GM03348 (cell line): ENCODE measurements around the gene RNU7-1.
A peak's percentile ranks its signal among the peaks of the same experiment; 100 is the strongest.

Source experiments
- DNase-seq: peaks from one replicate; pipeline ENCODE4 v3.0.0; 2012; ENCODE audit warnings: low spot score

The RNU7-1 gene

DNA sequence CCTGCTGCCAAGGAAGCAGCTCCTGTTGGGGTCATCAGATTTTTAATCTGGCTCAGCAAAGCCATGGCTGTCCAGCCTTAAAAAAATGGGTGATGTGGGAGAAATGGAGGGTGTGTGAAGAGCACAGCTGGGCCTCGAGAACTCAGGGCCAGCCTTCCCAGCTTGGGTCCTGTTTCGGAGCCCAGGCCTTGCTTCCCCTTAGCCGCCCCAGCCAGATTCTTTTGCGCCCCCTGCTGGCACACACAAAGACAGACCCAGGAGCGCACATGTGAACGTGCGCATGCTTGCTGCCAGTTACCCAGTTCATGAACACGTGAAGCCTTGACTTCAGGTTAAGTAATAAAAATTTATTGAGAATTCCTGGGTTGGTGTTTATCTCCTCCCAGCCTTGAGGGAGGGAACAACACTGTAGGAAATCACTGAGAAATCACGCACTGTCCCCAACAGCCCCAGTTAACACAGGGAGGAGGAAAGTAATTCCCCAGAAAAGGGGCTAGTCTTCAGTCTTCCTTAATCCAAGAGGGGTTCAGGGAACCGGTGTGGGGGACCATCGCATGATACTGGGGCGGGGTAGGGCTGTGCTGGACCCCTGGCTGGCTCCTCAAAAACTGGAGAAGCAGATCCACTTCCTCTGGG lies 21.5 kb downstream of the RNU7-1 start:
- DNase-seq: peak; percentile 90

DNA sequence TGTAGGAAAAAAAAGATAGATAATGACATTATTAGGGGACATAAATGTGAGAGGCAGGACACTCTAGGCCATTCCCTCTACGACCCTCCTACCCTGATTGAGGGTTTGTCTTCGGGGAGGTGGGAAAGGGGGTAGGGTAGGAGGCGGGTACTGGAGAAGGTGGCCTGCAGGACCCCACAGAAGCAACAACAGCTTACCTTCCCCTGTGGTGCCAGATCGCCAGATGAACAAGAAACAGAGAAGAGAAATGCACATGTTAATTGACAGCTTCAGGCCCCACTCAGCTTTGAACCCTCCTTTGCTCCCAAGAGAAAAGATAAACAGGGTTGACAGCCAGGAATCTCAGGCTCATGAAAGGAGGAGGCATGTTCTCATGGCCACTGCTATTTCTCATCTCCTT lies 22.1 kb downstream of the RNU7-1 start:
- no peak for DNase-seq

DNA sequence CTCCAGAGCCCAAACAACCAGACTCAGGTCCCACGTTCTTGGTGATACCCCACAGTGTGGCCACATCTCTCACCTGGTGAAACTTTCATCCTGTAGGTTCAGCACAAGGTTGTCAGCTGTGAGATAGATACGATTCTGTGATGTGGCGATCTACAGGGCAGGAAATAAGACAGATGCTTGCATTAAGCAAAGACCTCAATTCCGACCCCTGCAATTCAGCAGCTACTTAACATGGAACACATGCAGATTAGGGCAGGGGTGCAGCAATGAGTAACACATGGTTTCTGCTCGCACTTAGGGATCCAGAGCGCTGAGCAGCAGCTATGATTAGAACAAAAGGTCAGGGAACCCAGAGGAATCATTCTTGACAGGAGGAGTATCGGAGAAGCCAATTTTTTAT lies 22.7 kb downstream of the RNU7-1 start:
- DNase-seq: no peak

DNA sequence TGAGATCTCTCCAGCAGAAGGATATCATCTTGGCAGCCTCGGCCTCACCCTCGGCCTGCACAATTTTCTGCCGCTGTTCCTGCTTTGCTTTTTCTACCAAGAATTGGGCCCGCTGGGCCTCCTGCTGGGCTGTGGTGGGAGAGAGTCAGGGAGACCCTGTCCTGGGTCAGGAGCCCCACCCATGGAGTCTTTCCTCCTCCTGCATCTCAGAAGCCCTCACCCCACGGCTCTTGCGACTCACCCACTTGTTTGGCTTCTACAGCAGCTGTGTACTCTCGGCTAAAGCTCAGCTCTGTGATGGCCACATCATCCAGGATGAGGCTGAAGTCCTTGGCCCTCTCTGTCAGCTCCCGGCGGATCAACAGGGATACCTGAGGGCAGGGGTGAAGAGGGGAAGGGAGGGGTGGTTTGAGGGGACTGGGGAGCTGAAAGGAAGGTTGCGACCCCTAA lies 24.1 kb downstream of the RNU7-1 start:
- DNase-seq: no peak

DNA sequence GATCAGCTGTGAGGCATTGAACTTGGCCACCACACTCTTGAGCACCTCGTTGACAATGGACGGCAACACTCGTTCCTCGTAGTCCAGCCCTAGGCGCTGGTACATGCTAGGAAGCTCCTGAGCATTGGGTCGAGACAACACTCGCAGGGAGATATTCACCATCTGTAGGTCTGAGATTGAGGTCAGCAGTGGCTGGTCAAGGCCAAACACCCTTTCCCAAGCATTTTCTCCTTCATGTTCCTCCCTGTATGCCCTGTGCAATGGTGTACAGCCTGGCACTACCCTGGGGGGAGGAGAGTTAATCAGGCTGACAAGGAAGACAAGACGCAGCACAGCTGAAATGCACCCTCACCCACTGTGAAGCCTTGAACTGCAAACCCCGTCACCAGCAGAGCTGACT lies 24.8 kb downstream of the RNU7-1 start:
- DNase-seq: no peak

DNA sequence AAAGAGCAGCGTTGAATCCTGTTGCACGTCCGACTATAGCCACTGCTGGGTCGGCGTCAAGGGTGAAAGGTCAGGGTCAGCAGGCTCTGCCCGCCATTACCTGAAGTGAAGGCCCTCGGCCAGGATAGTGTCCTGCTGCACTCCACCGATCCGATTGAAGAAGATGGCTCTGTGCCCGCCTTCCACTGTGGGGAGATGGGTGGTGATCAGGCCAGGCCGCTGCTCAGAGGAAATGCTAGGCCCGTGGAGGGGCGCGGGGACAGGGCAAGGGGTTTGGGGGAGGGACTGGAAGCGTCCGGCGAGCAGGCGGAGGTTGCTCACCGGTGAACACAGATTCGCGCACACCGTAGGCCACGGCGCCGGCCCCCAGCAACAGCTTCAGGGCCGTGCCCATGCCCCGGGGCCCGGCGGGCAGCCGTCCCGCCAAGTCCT lies 26.5 kb downstream of the RNU7-1 start:
- DNase-seq: peak; percentile 28

DNA sequence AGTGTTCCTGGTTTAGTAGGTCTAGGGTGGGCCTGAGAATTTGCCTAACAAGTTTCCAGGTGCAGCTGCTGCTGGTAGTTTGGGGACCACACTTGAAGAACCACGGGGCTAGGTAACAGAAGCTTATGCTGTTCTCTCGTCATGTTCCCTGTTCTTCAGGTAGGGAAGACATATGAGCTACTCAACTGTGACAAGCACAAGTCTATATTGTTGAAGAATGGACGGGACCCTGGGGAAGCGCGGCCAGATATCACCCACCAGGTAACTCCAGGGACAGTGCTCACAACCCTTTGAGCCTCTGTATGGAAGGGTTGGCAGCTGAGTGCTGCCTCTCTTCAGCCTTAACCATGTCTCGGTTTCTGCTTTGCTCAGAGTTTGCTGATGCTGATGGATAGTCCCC lies 30.6 kb downstream of the RNU7-1 start:
- no peak for DNase-seq

DNA sequence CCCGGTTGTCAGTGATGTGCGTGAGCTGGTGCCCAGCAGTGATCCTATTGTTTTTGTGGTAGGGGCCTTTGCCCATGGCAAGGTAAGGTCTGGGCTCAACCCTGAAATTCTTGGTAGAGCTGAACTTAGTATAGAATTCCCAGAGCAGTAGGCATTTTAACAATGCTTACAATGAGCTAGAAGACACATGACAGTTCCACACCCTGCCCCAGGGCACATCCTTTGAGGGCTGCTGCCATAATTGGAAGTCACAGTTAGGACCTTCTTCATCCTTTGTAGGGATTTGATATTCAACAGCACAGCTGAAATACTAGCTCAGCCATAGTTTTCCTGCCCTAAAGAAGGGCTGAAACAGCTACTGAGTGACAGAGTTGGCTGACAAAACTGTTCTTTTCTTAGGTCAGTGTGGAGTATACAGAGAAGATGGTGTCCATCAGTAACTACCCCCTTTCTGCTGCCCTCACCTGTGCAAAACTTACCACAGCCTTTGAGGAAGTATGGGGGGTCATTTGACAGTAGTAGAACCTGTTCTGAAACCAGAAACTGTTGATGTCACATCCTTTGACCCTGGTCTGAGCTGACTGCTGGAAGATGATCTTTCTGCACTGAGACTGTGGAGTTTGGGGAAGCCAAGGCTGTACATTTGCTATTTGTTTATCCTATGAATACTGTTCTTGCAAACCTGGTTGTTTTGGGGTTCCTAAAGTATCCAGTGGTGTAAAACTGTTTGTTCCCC lies 31.8 kb downstream of the RNU7-1 start:
- no peak for DNase-seq

DNA sequence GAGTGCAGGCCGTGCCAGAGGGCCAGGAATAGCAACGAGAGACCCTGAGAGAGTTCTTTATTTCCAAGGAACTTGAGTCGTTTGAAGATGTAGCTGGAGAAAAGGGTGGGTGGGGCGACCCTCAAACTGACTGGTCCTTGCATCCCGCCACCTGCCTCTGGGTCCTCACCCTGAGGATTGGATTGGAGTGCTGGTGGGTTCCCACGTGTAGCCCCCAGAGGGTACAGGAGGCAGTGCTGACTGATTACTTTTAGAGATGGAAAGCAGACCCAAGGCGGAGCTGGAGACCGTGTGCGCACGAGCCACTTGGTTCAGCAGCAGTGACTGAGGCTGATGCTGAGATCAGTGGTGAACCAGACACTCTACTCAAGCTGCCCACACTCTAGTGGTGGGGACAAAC lies 34.0 kb downstream of the RNU7-1 start:
- DNase-seq: no peak

DNA sequence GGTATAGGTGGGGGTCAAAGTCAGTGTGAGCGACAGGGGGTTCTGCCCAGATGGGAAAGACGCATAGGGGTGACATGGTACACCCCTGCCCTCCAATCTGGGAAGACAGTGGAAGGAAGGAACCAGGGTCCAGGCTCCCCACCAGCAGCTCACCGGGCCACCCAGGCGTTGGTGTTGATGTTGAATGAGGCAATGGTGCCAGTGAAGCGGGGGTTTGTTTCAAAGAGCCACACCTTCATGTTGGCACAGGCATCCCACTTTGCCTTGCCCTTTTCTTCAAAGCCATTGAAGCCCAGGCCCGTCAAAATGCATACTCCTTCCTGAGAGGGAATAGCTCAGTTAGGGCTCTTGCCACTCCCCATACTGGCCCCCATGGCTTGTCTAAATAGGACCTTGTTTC lies 34.6 kb downstream of the RNU7-1 start:
- no peak for DNase-seq

DNA sequence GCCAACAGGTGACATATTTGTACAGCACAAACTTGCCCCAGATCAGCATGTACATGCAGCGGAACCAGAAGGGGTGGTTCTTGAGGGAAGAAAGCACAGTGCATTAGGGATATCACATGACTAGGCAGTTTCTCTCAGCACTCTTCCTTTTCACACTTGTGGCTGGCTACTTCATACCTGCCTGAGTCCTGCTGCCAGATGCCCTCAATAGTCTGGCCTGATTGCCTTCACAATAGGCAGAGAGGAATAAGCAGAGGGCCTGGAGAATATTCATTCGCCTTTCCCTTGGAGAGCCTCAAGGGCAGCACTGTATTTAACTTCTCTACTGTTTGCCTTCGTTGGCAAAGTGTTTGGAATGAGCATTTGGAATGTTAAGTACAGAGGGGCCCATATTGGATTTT lies 35.0 kb downstream of the RNU7-1 start:
- DNase-seq: no peak

DNA sequence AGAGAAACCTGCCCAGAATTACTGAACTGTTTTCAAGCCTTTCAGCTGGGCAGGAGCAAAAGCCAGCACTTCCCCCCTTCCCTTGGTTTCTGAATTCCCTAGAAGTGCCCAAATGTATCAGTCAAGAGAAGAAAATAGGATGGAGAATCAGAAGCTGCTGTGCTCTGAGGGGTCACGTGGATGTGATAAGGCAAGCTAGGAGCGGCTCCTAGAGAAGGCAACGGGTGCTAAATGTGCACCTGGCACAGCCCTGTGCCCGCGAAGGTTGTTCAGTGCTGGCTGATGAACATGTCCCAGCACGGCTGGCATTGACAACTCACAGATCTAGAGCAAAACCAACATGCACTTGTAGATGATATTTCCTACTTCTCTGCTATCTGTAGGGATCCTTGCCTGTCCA lies 35.4 kb downstream of the RNU7-1 start:
- DNase-seq: no peak

DNA sequence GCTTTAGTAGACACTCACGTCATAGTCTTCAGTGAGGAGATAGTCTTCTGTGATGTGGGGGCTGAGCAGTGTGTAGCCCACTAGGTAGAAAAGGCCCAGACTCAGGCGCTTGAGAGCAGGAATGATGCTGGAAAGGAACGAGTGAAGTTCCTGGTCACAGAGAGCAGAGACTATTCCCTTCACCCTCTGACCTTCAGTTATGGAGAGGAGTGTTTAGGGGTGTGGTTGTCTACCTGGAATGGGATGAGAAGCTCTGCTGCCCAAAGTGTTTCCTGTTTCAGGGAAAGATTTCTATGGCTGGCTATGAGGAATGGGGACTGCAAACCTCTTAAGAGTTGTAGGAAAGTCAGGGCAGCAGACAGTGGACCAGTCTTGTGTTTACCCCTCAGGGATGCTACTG lies 35.8 kb downstream of the RNU7-1 start:
- DNase-seq: no peak

DNA sequence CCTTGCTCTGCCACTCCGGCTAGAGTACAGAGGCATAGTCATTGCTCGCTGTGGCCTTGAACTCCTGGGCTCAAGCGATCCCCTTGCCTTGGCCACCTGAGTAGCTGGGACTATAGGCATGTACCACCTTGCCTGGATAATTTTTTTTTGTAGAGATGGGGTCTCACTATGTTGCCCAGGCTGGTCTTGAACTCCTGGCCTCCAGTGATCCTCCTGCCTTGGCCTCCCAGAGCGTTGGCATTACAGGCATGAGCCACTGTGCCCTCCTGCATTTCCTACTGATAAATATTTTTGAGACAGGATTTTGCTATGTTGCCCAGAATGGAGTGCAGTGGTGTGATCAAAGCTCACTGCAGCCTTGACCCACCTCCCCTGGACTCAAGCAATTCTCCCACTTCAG lies 36.5 kb downstream of the RNU7-1 start:
- DNase-seq: no peak

DNA sequence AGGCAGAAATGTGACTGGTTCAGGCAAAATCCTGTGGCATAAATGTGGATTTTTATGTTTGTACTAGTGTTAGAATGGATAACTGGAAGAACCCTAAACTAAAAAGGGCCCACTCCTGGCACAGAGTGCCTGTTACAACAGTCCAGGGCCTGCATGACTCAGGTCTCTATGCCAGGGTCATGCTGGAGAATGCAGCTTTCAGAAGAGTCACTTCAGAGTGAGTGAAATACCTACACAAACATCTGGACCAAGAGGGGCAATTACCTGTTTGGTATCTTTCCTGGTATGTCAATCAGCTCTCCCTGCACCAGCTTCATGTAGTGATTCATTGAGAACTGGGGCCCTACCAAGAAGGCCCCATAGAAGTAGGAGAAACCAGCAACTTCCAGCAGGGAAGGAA lies 37.1 kb downstream of the RNU7-1 start:
- DNase-seq: no peak

DNA sequence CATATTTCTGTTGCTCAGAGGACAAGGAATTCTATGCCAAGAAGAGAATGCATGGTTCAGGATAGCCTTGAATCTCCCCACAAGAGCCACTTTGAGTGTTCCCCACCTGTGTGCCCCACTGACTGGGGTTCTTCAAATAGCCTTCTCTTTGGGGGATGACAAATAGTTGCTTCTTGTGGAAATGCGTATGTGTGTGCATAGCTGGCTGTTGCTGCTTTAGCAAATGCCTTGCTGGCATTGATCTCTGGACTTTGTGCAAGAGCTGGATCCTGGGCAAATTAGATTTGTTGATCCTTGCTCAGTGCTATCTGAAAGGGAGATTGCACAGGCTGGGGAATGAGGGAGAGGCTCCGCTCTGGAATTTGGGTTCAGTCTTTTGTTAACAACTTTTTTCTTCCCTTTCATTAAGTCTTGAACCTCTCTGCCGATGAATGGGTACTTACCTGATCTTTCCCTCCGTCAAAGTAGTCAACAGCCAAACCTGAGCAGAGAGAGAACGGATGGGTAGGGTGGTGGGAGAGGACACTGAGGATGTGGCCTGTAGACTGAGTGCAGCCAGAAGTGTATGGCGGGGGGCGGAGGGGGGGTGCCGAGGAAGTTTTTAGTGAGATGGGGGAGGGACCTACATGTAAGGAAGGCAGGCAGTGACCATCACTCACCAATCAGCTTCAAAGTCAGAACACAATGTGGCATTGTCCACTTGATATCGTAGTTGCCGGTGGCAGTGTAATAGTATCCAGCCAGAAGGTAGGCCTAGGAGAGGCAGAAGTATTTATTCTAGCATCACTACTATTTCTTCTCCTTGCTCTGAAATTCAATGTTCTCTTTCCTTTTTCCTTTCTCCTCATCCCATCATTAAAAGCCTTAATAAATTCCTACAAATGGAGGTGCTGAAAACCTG lies 37.8 kb downstream of the RNU7-1 start:
- DNase-seq: no peak

DNA sequence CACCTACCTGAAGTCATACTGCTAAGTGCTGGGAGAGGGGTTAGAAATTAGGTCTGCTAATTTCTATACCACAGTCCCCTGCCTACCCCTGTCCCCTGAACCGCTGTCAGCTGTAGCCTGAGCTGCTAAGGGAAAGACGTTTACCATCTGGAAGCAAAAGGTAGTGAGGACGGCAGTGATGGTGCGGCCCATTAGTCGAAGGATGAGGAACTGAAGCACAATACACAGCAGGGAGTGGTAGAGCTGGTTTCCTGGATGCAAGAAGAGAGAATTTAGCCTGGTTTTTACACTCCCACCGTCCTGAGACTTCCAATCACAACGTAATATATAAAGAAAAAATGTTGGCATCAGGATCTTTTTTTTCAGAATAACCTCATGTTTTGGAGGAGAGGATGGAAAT lies 38.9 kb downstream of the RNU7-1 start:
- no peak for DNase-seq

DNA sequence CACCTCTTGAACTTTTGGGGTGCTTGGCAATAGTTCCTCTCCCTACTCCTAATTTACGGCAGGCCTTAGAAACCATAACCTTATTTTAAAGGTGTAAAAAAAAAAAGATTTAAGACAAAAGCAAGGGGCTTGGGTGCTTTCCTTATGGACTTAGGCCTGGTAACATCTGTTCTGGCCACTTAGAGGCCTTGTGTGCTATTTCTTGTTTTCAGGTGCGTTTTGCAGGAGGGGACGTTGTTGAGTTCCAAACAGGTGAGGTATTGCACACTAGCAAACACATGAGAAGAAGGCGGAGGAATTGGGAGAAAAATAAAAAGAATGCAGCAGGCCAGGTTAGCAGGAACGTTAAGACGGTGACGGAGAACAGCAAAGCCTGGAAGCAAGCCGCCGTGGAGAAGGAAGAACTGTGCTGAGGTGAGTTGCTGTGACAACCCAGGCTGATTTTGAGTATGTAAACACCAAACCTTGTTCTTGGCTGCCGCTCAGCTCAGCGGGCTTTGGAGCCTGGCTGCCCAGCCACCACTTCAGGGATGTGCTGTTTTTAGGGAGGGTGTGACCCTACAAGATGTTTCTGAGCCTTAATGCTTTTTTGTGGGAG lies 44.4 kb downstream of the RNU7-1 start:
- DNase-seq: no peak
